Superior temporal gyrus (tissue), 1 donor: ENCODE data around the gene SIRT2.
A peak's percentile ranks its signal among the peaks of the same experiment; 100 is the strongest.

Source experiments
- DNase-seq: peaks from one replicate; pipeline ENCODE4 v3.0.0-alpha.2; 2016; ENCODE audit errors: extremely low spot score

Gene SIRT2

DNA sequence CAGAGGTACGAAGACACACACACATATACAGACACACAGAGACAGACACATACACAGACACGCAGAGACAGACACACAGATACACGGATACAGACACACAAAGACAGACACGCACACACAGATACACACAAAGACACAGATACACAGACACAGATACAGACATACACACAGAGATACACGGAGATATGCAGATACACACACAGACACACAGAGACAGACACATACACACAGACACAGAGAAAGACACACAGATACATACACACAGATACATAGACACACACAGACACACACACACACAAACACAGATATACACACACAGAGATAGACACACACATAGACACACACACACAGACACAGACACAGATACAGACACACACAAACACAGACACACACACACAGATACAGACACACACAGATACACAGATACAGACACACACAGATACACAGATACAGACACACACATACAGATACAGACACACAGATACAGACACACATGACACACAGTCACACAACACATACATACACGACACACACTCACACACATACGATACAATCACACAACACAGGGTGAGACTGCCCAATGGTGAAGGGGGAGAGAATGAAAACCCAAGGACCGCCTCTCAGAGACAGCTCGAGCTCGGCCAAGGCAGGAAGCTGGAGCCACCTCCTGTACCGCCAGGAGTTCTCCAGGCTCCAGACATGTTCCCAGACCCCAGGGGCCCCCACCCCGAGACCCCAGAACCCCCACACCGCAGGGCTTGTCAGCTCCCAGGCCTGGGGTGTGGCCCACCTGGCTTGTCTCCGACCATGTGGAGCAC is 21.4 kb upstream of the SIRT2 start:
- no peak for DNase-seq

- DNase-seq, result no peak
Observed at GRCh38 chr19:38919837-38920601, 20.6 kb upstream of the SIRT2 start.

DNA sequence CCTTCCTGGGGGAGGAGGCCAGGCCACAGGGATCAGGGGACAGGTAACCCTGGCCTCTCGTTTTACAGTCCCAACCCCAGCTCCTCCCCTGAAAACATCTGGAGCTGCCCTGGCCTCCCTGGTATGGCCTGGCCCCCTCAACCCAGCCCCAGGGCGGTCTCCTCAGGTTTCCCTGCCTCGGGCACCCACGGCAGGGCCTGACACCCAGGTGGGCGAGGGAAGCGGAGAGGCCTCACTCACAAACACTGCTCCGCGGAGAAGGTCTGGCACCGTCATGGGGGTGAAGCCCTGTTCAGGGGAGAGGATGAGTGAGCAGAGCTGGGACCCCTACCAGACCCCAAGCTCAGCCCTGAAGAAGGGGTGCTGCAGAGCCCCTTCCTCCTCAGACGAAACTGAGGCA is 19.1 kb upstream of the SIRT2 start:
- no peak for DNase-seq

DNA sequence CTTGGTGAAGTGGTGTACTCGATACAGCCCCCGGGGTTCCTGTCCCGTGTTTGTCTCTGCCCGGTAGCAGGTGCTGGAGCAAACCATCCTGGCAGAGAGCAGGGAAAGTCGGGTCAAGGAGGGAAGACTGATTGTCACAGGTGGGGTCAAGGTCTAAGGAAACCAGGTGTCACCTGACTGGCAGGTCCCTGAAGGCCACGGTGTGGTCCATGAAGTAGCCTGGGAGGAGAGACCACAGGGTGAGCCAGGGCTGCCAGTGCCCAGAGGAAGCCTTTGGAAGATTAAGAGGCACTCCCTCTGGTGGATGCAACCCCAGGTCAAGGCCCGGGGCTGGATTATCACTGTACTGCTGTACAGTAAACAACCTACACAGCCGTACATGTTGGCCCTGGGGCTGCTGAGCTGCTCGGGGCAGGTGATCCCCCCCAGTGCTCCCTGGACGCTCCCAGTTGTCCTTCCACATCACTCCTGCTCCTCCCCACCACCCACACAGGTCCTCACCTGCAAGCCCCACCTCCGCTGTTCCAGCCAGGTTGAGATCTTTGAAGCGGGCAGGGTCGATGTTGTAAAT is 18.6 kb upstream of the SIRT2 start:
- DNase-seq, result no peak

GRCh38 chr19:38917516-38917915 is 18.1 kb upstream of the SIRT2 start:
- DNase-seq, result no peak

DNA sequence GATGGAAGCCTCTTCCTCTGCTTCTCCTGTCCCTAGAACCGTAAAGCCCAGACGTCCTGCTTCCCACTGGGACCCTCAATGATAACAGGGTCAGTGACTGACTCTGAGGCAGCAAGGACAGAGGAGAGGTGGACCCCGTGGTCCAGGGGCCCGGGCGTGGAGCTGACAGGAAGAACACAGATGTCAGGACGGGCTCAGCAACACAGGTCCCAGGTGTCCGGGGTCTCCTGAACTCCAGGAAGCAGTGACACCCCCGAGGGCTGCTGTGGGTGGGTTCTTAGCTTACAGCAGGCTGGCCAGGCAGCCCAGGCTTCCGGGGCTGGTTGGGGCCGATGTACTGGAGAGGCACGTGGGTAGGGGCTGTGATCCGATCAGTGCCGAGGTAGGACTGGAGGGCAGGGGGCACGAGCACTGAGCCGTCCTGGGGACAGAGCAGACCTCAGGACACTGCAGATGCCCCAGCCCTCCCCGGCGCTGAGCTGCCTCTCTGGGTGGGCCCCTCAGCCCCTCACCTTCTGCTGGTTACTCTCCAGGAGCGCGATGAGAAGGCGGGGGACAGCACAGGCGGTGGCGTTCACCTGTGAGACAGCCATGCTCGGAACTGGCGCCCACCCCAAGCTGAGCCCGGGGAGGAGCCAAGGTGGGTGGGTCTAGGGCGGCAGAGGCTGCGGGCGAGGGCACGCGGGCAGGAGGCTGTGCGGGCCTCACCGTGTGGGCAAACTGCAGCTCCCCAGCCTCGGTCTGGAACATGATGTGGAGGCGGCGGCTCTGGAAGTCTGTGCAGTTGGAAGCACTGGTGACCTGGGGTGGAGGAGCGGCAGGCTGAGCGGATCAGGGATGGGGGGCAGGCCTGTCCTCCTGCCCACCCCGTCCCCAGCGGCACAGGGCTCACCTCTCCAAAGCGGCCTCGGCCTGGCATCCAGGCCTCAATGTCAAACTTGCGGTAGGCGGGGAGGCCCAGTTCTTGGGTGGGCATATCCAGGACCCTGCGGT is 16.2 kb upstream of the SIRT2 start:
- no peak for DNase-seq

DNA sequence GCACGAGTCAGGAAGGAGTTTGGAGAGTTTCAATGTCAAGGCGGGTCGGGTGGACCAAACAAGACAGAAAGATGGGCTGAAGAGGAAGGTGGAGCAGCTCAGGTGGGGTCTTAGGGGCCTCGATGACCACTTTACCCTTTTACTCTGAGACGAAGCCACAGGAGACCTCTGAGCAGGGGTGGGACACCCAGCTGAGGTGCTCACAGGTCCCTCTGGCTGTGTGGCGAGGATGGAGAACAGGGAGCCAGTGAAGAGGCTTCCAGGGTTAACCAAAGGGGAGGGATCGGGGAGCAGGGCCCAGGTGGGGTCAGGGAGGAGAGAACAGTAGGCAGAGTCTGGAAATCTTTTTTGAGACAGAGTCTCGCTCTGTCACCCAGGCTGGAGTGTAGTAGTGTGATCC is 14.5 kb upstream of the SIRT2 start:
- DNase-seq, result no peak

DNA sequence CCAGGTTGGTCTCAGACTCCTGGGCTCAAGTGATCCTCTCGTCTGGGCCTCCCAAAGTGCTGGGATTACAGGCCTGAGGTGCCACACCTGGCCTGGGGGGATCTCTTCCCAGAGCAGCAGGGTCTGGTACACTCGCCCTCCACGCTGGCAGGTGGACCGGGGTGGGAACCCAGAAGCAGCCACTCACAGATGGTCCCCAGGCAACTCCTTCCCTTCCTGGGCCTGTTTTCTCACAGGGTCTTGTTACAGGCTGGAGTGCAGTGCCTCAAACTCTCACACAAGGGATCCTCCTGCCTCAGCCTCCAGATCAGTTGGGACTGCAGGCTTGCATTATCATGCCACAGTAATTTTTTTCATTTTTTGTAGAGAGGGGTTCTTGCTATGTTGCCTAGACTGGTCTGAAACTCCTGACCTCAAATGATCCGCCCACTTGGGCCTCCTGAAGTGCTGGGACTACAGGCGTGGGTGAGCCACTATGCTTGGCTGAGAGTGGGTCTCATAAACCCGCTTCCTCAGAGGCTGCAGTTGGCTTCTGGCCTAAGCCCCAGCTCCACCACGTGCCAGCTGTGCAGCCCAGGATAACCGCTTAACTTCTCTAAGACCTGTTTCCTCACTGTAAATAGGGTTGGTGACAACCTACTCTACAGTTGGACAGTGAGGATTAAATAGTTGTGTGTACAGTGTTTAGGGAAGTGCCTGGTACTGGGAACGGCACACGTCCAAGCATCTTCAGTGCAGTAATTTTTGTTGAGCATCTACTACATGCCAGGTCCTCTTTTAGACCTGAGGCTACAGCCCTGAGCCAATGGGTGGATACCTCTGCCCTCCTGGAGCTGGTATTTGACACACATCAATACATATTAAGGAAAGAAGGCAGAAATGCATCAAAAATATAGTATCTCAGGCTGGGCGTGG is 13.4 kb upstream of the SIRT2 start:
- no peak for DNase-seq

DNA sequence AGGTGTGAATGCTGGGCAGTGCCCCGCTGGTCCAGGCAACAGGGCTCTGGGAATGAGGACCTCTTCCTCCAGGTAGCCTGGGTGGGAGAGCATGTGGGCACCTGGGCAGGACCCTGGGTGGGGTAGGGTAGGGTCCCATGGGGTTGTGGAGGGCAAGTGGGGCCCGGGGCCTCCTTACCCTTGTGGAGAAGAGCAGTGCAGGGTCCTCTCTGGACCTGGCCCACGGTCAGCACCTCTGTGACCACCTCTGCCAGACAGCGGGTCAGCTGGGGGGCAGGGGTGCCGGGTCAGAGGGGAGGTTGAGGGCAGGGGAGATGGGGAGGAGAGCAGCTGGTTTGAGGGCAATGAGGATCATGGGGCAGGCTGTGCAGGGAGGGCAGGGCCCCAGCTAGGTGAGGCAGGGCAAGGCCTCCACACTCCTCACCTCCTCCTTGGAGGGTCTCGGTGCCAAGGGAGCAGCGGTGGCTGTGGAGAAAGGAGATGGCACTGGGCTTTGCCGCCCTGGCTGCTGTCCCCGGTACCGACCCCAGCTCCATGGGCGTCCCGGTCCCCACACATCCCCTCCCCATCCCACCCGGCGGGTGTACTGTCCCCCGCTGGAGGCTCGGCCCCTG is 12.1 kb upstream of the SIRT2 start:
- no peak for DNase-seq

DNA sequence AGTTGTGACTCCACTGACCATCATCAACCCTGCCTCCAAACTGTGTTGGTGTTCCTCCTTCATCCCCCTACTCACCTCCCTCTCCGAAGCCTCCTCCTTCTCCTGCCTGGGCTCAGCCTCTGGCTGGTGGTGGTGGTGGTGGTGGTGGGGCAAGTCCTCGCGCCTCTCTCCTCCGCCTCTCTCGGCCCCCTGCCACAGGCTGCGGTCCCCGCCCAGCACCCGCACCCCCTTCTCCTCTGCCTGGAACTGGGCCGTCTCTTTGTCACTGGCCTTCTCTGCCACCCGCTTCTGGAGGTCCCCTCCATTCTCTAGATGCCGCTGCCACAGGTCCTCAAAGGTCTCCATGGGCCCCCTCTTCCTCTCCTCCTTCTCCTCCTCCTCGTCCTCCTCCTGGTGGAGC is 11.1 kb upstream of the SIRT2 start:
- DNase-seq, result no peak

- DNase-seq, result no peak
Observed at GRCh38 chr19:38908911-38909310, 9.5 kb upstream of the SIRT2 start.

- no peak for DNase-seq
Observed at GRCh38 chr19:38907670-38908069, 8.3 kb upstream of the SIRT2 start.

- no peak for DNase-seq
Observed at GRCh38 chr19:38907227-38907626, 7.8 kb upstream of the SIRT2 start.

DNA sequence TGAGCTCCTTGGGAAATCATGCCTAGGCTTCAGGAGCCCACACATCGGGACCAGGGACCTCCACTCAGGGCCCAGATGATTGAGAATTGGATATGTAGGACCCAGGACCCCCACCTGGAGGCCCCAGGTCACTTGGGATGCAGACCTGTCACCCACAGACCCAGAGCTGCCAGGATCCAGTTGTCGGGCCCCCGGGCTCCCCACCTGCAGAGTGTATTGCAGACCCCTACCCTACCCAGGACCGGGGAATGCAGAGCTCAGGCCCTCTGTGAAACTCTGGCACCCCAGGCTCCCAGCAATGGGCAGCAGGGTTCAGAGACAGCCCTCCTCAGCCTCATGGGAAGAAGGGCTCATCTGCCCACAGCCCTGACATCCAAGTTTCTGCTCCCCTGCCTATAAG is 6.2 kb upstream of the SIRT2 start:
- DNase-seq, result no peak

DNA sequence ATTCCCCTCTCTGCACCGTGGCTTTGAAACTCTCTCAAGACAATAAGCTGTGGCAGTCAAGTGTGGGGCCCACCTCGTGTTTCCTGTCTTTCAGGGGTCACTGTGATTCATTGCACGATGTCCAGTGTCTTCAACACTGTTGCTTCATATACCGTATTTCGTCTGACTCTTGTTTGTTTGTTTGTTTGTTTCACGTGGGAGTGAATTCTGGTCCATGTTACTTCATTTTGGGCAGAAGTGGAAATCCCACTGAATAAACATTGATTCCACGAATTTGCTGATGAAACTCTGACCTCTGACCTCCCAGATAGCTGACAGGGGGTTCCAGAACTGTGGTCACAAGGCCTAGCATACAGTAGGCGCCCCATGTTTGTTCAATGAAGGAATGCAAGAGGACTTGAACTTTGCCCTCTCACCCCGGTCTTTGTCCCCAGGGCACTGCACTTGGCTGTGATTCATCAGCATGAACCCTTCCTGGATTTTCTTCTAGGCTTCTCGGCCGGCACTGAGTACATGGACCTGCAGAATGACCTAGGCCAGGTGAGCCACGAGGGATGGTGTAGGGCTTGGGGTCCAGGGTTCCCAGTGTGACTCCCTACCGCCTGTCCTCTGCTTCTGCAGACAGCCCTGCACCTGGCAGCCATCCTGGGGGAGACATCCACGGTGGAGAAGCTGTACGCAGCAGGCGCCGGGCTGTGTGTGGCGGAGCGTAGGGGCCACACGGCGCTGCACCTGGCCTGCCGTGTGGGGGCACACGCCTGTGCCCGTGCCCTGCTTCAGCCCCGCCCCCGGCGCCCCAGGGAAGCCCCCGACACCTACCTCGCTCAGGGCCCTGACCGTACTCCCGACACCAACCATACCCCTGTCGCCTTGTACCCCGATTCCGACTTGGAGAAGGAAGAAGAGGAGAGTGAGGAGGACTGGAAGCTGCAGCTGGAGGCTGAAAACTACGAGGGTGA is 5.4 kb upstream of the SIRT2 start:
- no peak for DNase-seq

GRCh38 chr19:38901683-38902082 is 2.3 kb upstream of the SIRT2 start:
- no peak for DNase-seq

GRCh38 chr19:38900743-38901190 is 1.3 kb upstream of the SIRT2 start:
- no peak for DNase-seq

GRCh38 chr19:38900202-38900629 is 798 bp upstream of the SIRT2 start:
- DNase-seq, result peak; percentile 77
